Osteocyte (in vitro differentiated cells): Measurements from ENCODE around the gene BRINP1. TPM values are rescaled to one million over a fixed set of nuclear protein-coding genes. Genes with fewer than 3 reads are reported as not detected.
"Not testable (repeated sequence)": the region's sequence is repeated elsewhere in the genome, so short reads cannot be mapped to it uniquely, and the experiment has no call there.

Experiments
- DNase-seq: peaks from one replicate; pipeline ENCODE4 v3.0.0; 2021; ENCODE audit warnings: mixed read lengths; ENCODE audit not compliant: unreplicated experiment; ENCODE audit errors: extremely low spot score
- H3K27ac Mint-ChIP-seq: one replicate; pipeline ENCODE4 v1.8.0; 2021; ENCODE audit warnings: mild to moderate bottlenecking, mixed read lengths; ENCODE audit not compliant: unreplicated experiment
- H3K27me3 Mint-ChIP-seq: one replicate; pipeline ENCODE4 v1.8.0; 2021; ENCODE audit warnings: mixed read lengths; ENCODE audit not compliant: unreplicated experiment
- H3K36me3 Mint-ChIP-seq: one replicate; pipeline ENCODE4 v1.8.0; 2021; ENCODE audit warnings: mixed read lengths; ENCODE audit not compliant: unreplicated experiment
- H3K4me1 Mint-ChIP-seq: one replicate; pipeline ENCODE4 v1.8.0; 2021; ENCODE audit warnings: mixed read lengths; ENCODE audit not compliant: unreplicated experiment
- H3K4me3 Mint-ChIP-seq: one replicate; pipeline ENCODE4 v1.8.0; 2021; ENCODE audit warnings: mild to moderate bottlenecking, moderate library complexity, mixed read lengths; ENCODE audit not compliant: unreplicated experiment
- H3K9me3 Mint-ChIP-seq: one replicate; pipeline ENCODE4 v1.8.0; 2021; ENCODE audit warnings: mixed read lengths; ENCODE audit not compliant: unreplicated experiment
- CTCF ChIP-seq: fragments of 200-600 bp; sonication (generic); IDR thresholded peaks from 2 replicates; pipeline ENCODE4 v1.5.0; 2021; ENCODE audit warnings: antibody characterized with exemption, mild to moderate bottlenecking, moderate library complexity
- total RNA-seq: library from RNA; stranded (reverse); gene quantifications from 2 replicates; pipeline ENCODE4 v1.2.1, GENCODE V29; 2021

The BRINP1 gene
- total RNA-seq, 1 donor from 2014 or later = 0.16 TPM

- H3K9me3 Mint-ChIP-seq = peaks cover 31% of the 10 kb centered on the region
These were observed 189.5 kb downstream of the BRINP1 start for GRCh38 chr9:119179701-119180100.

GRCh38 chr9:119177196-119177595, 192.0 kb downstream of the BRINP1 start:
- Mint-ChIP-seq H3K27me3 (no peaks in the 10 kb centered on the region), H3K9me3 (peaks cover 20% of the 10 kb centered on the region), H3K4me3 (no peak overlapping the region), H3K36me3 (no peaks in the 10 kb centered on the region), H3K27ac (no peak overlapping the region), H3K4me1 (no peaks in the 10 kb centered on the region)
- DNase-seq = no peak
- TF ChIP-seq CTCF = no peak

More at GRCh38 chr9:119179701-119180100, 189.5 kb downstream of the BRINP1 start:
- no peak for TF ChIP-seq CTCF
- Mint-ChIP-seq H3K4me1 (no peaks in the 10 kb centered on the region), H3K4me3 (no peak overlapping the region), H3K36me3 (no peaks in the 10 kb centered on the region), H3K27ac (no peak overlapping the region), H3K27me3 (no peaks in the 10 kb centered on the region)
- DNase-seq = no peak

GRCh38 chr9:119175581-119175980, 193.7 kb downstream of the BRINP1 start:
- TF ChIP-seq CTCF = no peak
- Mint-ChIP-seq H3K27ac (no peak overlapping the region), H3K27me3 (no peaks in the 10 kb centered on the region), H3K36me3 (no peaks in the 10 kb centered on the region), H3K4me3 (no peak overlapping the region), H3K9me3 (peaks cover 20% of the 10 kb centered on the region), H3K4me1 (no peaks in the 10 kb centered on the region)
- DNase-seq = no peak

GRCh38 chr9:119169222-119169621, 200.0 kb downstream of the BRINP1 start:
- H3K4me1 Mint-ChIP-seq, DNase-seq, H3K9me3 Mint-ChIP-seq, H3K36me3 Mint-ChIP-seq, H3K27me3 Mint-ChIP-seq, H3K4me3 Mint-ChIP-seq, H3K27ac Mint-ChIP-seq: not testable (repeated sequence)

GRCh38 chr9:119167876-119168275, 201.4 kb downstream of the BRINP1 start:
- no peaks in the 10 kb centered on the region for H3K4me1 Mint-ChIP-seq
- peaks cover 14% of the 10 kb centered on the region for H3K9me3 Mint-ChIP-seq
- H3K36me3 Mint-ChIP-seq = no peaks in the 10 kb centered on the region
- H3K27me3 Mint-ChIP-seq = no peaks in the 10 kb centered on the region
- H3K4me3 Mint-ChIP-seq = no peak overlapping the region
- H3K27ac Mint-ChIP-seq = no peak overlapping the region
- TF ChIP-seq CTCF = no peak
- no peak for DNase-seq

GRCh38 chr9:119167267-119167666, 202.0 kb downstream of the BRINP1 start:
- H3K9me3 Mint-ChIP-seq = peaks cover 15% of the 10 kb centered on the region
- no peaks in the 10 kb centered on the region for H3K36me3 Mint-ChIP-seq
- no peak overlapping the region for H3K4me3 Mint-ChIP-seq
- no peak overlapping the region for H3K27ac Mint-ChIP-seq
- no peaks in the 10 kb centered on the region for H3K27me3 Mint-ChIP-seq
- DNase-seq = no peak
- no peak for TF ChIP-seq CTCF
- H3K4me1 Mint-ChIP-seq = no peaks in the 10 kb centered on the region
